IMR-90 (cell line): ENCODE results near the gene DCAF8L2.

Experiments
- BHLHE40 ChIP-seq: fragments of 150-350 bp; IDR thresholded peaks from 2 replicates; pipeline ENCODE4 v1.6.1; 2016; ENCODE audit warnings: mild to moderate bottlenecking, low read depth, low read length
- CEBPB ChIP-seq: IDR thresholded peaks from 2 replicates; pipeline ENCODE4 v1.6.1; 2012; ENCODE audit warnings: low read depth, low read length, improper control_type of control experiment
- FOS ChIP-seq: fragments of 150-350 bp; IDR thresholded peaks from 2 replicates; pipeline ENCODE4 v1.6.1; 2016; ENCODE audit warnings: low read depth, low read length
- MAFK ChIP-seq: IDR thresholded peaks from 2 replicates; pipeline ENCODE4 v1.6.1; 2012; ENCODE audit warnings: low read depth, low read length, improper control_type of control experiment
- NFE2L2 ChIP-seq: fragments of 150-350 bp; IDR thresholded peaks from 2 replicates; pipeline ENCODE4 v1.6.1; 2016; ENCODE audit warnings: low read depth, mild to moderate bottlenecking, low read length
- POLR2A ChIP-seq: IDR thresholded peaks from 2 replicates; pipeline ENCODE4 v1.6.1; 2012; ENCODE audit warnings: mild to moderate bottlenecking, low read depth, low read length
- RAD21 ChIP-seq: IDR thresholded peaks from 2 replicates; pipeline ENCODE4 v1.6.1; 2012; ENCODE audit warnings: low read length, improper control_type of control experiment
- RCOR1 ChIP-seq: IDR thresholded peaks from 2 replicates; pipeline ENCODE4 v1.6.1; 2012; ENCODE audit warnings: mild to moderate bottlenecking, low read length, improper control_type of control experiment; ENCODE audit not compliant: insufficient replicate concordance
- TF ChIP-seq, protein P1 (sequence below): conservative IDR thresholded peaks from 2 replicates; pipeline ENCODE4 v1.5.1; 2012; ENCODE audit warnings: mild to moderate bottlenecking, low read depth, low read length, improper control_type of control experiment
- TF ChIP-seq, protein P2 (sequence below): fragments of 150-350 bp; IDR thresholded peaks from 2 replicates; pipeline ENCODE4 v1.6.1; 2016; ENCODE audit warnings: low read depth, mild to moderate bottlenecking, low read length, moderate library complexity, borderline replicate concordance
- TF ChIP-seq, protein P3 (sequence below): fragments of 150-350 bp; IDR thresholded peaks from 2 replicates; pipeline ENCODE4 v1.6.1; 2017; ENCODE audit warnings: mild to moderate bottlenecking, antibody characterized with exemption, low read length, low read depth

DNA sequence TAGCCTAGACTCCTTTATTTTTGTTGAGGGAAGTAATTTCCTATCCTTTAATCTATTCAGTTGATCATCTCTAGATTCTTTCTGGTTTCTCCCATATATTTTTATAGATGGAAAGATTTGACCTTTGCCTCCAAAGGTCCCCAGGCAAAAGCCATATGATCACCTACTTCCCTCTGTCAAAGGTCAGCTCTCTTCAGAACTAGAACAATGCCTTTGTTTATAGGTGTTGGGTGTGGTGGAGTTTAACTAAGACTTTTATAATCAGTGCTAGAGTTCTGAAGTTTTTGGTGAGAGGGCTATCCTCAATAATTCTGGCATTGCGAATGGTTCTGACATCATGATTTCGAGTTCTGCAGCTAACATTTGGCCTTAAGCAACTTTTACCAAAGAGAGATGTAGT is 19.0 kb upstream of the DCAF8L2 start:
- TF ChIP-seq, protein P1, sequence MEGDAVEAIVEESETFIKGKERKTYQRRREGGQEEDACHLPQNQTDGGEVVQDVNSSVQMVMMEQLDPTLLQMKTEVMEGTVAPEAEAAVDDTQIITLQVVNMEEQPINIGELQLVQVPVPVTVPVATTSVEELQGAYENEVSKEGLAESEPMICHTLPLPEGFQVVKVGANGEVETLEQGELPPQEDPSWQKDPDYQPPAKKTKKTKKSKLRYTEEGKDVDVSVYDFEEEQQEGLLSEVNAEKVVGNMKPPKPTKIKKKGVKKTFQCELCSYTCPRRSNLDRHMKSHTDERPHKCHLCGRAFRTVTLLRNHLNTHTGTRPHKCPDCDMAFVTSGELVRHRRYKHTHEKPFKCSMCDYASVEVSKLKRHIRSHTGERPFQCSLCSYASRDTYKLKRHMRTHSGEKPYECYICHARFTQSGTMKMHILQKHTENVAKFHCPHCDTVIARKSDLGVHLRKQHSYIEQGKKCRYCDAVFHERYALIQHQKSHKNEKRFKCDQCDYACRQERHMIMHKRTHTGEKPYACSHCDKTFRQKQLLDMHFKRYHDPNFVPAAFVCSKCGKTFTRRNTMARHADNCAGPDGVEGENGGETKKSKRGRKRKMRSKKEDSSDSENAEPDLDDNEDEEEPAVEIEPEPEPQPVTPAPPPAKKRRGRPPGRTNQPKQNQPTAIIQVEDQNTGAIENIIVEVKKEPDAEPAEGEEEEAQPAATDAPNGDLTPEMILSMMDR = no peak
- no peak for TF ChIP-seq CEBPB
- TF ChIP-seq POLR2A = no peak
- TF ChIP-seq BHLHE40 = no peak
- TF ChIP-seq, protein P2, sequence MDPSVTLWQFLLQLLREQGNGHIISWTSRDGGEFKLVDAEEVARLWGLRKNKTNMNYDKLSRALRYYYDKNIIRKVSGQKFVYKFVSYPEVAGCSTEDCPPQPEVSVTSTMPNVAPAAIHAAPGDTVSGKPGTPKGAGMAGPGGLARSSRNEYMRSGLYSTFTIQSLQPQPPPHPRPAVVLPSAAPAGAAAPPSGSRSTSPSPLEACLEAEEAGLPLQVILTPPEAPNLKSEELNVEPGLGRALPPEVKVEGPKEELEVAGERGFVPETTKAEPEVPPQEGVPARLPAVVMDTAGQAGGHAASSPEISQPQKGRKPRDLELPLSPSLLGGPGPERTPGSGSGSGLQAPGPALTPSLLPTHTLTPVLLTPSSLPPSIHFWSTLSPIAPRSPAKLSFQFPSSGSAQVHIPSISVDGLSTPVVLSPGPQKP = no peak
- no peak for TF ChIP-seq MAFK
- TF ChIP-seq, protein P3, sequence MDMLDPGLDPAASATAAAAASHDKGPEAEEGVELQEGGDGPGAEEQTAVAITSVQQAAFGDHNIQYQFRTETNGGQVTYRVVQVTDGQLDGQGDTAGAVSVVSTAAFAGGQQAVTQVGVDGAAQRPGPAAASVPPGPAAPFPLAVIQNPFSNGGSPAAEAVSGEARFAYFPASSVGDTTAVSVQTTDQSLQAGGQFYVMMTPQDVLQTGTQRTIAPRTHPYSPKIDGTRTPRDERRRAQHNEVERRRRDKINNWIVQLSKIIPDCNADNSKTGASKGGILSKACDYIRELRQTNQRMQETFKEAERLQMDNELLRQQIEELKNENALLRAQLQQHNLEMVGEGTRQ = no peak
- TF ChIP-seq RCOR1 = no peak
- no peak for TF ChIP-seq FOS
- no peak for TF ChIP-seq RAD21
- TF ChIP-seq NFE2L2 = no peak
